GM19351 (cell line): ENCODE results near the gene TPGS1.

Experiments used
- ATAC-seq: cut with Tn5 transposase; IDR thresholded peaks from one replicate; pipeline ENCODE4 v1.9.1; 2021; ENCODE audit warnings: mild to moderate bottlenecking, moderate library complexity; ENCODE audit not compliant: unreplicated experiment

The TPGS1 gene

DNA sequence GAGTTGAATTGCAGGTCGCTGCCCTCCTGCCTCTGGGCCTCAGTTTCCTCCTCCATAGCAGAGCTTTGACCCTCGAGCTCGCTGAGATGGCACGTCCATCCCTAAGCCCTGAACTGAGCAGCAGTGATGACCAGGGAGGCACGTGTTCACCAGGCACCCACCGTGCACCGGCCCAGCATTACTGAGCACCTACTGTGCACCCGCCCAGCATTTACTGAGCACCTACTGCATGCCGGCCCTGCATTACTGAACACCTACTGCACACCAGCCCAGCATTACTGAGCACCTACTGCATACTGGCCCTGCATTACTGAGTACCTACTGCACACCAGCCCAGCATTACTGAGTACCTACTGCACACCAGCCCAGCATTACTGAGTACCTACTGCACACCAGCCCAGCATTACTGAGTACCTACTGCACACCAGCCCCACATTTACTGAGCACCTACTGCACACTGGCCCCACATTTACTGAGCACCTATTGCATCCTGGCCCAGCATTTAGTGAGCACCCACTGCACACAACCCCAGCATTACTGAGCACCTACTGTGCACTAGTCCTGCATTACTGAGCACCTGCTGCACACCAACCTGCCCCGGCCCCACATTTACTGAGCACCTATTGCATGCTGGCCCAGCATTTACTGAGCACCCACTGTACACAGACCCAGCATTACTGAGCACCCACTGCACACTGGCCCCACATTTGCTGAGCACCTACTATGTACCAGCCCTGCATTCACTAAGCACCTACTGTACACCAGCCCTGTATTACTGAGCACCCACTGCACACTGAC is 6.3 kb downstream of the TPGS1 start:
- ATAC-seq: no peak

DNA sequence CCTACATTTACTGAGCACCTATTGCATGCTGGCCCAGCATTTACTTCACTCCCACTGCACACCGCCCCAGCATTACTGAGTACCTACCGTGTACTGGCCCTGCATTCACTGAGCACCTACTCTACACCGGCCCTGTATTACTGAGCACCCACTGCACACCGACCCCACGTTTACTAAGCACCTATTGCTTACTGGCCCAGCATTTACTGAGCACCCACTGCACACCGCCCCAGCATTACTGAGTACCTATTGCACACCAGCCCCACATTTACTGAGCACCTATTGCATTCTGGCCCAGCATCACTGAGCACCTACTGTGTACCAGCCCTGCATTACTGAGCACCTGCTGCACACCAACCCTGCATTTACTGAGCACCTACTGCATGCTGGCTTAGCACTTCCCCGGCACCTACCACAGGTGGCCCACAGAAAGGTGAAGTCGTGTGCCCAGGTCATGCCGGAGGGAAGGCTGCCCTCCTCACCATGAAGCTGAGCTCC is 6.9 kb downstream of the TPGS1 start:
- ATAC-seq: no peak

GRCh38 chr19:517721-518597 is 10.7 kb downstream of the TPGS1 start:
- ATAC-seq: no peak

- no peak for ATAC-seq
Measured at GRCh38 chr19:518598-519231, 11.4 kb downstream of the TPGS1 start.

DNA sequence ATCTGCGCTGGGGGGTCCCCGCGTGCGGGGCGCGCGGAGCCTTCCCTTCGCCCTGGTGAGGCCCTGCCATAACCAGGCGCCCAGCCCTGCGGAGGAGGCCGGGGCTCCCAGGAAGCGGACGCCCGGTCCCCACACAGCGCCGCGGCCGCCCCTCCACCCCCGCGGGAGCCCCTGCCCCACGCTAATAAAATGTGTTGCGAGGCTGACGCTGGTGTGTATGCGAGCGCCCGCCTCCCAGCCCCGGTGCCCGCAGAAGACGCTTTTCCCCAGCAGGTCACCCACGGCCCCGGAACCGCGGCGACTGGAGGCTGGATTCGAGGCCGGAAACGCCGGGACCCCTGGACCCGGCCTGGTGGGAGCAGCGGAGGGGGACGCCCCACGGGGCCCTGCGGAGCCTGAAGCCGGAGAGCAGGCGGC is 12.2 kb downstream of the TPGS1 start:
- ATAC-seq: no peak

DNA sequence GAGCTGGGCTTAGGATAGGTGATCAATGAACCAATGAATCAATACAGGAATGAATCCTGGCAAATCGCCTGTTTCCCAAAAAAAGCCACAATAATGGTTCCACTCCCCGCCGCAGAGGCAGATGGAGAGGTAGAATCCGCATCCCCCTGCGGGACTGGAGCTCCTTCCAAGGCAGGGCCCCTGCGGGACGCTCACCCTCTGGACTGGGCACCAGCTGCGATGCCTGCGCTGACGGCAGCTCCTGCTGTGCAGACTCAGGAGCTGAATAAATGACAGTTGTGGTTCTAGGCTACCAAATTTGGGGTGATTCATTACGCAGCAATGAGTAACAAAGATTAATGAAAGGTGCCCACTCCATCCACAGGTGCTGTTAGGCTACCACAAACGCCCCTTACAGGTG is 15.4 kb downstream of the TPGS1 start:
- no peak for ATAC-seq

GRCh38 chr19:524062-524674 is 16.9 kb downstream of the TPGS1 start:
- no peak for ATAC-seq

- ATAC-seq: no peak
Measured at GRCh38 chr19:525029-525428, 17.7 kb downstream of the TPGS1 start.

DNA sequence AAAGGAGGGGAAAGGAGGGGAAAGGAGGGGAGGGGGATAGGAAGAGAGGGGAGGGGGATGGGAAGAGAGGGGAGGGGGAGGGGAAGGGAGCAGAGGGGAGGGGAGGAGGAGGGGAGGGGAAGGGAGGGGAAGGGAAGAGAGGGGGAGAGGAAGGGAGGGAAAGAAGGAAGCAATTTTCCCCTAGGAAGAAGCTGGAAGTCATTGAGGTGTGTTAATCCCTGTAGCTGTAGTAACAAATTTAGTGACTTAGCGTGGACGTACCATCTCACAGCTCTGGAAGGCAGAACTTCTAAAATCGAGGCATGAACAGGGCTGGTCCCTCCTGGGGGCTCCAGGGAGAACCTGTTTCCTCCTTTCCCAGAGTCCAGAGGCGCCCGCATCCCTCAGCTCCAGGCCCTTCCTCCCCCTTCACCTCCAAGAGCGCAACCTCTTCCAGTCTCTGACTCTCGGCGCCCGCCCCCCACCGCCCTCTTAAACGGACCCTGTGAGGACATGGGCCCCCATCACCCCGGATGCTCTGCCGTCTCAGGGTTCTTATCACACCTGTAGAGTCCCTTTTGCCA is 18.6 kb downstream of the TPGS1 start:
- ATAC-seq: no peak

DNA sequence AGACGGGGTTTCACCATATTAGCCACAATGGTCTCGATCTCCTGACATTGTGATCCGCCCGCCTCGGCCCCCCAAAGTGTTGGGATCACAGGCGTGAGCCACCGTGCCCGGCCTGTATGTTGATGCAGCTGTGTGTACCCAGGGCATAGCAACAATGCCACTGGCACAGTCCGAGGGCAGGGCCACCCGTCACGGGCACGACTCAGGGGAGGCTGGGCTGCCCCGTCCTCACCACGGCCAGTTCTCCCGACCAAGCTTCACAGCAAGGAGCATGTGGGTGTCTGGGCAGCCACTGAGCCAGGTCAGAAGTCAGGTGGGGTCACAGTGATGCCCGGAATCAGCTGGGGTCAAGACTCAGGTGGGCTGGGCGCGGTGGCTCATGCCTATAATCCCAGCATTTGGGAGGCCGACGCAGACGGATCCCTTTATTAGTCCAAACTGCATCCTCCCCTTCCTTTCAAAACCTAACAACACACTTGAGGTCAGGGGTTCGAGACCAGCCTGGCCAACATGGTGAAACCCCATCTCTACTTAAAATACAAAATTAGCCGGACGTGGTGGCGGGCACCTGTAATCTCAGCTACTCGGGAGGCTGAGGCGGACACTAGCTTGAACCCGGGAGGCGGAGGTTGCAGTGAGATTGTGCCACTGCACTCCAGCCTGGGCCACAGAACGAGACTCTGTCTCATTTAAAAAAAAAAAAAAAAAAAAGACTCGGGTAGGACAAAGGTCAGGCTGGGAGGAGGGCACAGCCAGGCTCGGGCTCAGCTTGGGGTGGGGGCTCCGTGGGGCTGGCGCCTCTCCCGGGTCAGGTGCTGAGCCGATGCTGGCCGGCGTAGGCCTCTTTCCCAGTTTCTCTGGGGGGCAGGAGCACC is 23.1 kb downstream of the TPGS1 start:
- no peak for ATAC-seq

DNA sequence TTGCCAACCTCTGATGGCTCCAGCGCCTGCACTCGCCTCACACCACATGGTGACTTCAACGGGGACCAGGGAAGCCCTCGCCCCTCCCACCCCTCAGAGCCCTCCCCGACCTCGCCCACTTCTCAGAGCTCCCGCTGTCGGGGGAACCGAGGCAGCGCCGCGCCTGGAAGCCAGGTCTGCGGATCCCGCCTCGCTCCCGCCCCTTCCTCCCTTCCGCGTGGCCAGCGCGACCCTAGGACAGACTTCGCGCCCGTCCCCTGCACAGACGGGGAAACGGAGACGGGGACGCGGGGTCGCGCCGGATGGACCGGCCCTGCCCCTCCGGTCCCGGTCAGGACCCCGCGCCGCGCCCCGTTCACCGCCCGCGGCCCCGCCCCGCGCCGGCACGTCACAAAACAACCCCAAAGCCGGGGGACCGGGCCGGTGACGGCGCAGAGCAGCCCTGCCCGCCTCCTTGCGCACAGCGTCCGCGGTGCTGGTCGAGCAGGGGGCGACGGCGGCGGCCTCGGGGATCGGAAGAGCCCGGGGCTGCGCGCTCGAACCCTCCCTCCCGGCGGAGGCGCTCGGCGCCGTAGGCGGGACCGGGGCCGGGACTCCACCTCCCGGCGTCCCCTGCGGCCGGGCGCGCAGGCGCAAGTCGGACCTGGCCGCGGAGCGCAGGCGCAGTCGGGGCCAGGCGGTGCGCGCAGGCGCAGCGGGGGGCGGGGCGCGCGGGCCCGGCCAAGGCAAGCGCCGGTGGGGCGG is 23.9 kb downstream of the TPGS1 start:
- ATAC-seq: peak; percentile 55

DNA sequence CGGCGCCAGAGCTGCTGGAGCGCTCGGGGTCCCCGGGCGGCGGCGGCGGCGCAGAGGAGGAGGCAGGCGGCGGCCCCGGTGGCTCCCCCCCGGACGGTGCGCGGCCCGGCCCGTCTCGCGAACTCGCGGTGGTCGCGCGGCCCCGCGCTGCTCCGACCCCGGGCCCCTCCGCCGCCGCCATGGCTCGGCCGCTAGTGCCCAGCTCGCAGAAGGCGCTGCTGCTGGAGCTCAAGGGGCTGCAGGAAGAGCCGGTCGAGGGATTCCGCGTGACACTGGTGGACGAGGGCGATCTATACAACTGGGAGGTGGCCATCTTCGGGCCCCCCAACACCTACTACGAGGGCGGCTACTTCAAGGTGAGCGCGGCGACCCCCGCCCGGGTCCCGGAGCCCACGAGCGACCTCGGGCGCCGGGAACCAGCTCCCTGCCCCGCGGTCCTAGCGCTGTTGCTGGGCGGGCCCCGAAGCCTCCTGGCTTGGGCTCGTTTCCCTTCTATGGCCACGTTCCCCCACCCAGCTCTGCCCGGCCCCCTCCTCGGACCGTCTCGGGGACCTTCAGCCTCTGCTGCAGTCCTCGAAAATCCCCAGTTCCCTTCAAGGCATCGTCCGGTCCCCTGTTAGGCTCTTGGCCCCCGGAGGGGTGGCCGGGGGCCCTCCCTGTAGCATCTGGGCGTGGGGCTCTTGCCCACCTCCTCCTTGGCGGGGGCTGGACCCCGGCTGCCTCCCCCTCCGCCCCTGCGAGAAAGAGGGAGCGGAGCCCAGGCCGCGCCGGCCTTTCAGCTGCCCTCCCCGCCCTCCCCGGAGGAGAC is 24.7 kb downstream of the TPGS1 start, which contains the start of gene CDC34:
Gene CDC34 (plus strand): TSS at position 8 of the 808 bp plus-strand sequence. CDS start 172 bp downstream, at position 180.
- ATAC-seq: peak; percentile 24

DNA sequence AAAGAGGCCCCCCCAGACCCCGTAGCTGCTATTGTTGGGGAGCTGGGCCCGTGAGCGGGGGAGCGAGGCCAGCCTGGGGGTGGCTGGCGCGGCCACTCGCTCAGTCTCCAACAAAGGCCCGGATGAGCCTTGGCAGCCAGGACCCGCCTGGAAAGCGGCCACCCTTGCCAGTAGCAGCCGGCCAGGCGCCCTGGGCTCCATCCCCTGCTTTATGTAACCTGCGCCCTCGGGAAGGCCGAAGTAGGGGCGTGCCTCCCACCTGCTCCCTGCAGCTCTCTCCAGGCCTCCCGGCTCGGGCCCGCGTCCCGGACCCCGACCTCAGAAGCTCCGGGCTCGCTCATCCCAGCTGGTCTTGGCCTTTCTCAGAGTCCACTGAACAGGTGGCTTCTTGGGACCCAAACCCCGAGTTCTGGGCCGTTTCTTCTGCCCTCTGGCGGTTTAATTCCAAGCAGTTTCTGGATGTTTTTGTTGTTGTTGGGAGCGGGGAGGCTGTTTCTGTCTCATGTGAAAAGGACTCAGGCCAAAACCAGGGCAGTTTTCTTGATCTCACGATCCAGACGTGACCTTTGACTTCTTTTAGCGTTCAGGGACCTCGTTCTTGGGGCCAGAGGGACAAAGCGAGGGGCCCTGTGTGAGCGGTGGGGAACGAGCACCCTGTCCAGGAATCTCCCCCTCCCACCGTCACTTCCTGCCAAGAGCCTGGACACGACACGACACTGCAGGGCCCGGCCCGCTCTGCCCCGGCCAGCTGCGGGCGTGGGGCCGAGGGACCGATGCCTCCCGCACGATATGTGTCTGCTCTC is 25.5 kb downstream of the TPGS1 start:
- ATAC-seq: no peak

DNA sequence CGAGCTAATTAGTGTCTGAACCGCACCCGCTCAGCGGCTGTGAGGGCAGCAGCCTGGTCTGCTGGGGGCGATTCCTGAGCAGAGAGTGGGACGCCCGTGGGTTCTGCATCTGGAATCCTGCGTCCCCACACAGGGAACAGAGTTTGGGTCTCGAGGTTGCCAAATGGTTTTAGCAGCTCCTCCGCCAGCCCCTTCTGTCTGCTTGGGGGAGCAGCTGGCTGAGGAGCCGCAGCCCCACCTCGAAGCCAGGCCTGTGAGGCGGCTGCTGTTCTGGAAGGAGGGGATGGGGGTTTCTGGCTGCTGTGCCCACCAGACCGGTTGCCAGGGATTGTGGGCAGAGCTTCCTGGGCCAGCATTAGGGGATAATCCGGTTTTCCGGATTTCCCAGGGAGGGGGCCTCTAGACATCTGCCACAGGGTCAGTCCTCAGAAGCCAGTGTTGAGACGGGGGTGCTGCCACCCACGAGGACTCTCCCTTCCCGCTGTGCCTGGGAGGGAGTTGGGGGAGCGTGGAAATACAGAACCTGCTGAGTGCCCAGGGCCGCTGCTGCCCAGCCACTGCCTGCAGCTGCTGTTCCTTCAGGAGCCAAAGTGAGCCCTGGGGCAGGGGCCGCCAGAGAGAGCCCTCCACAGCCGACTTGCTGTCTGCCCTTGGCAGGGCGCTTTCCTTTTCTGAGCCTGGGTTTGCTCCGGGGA is 26.2 kb downstream of the TPGS1 start:
- ATAC-seq: no peak

- no peak for ATAC-seq
Measured at GRCh38 chr19:534088-534487, 26.8 kb downstream of the TPGS1 start.

GRCh38 chr19:535017-535835 is 27.9 kb downstream of the TPGS1 start:
- no peak for ATAC-seq
